NB4 (cell line): ENCODE results near the gene MBD6.
"Not testable (repeated sequence)": the region's sequence is repeated elsewhere in the genome, so short reads cannot be mapped to it uniquely, and the experiment has no call there.

Experiments used
- DNase-seq: peaks from one replicate; pipeline ENCODE4 v3.0.0; 2010; ENCODE audit warnings: low read depth
- H3K4me3 ChIP-seq: one replicate; pipeline ENCODE4 v1.5.1; 2011; ENCODE audit warnings: mild to moderate bottlenecking, low read depth, low read length, moderate library complexity
- MAX ChIP-seq: IDR thresholded peaks from 2 replicates; pipeline ENCODE4 v1.6.1; 2011; ENCODE audit warnings: low read depth, low read length
- MYC ChIP-seq: IDR thresholded peaks from 2 replicates; pipeline ENCODE4 v1.6.1; 2011; ENCODE audit warnings: low read depth, low read length
- POLR2A ChIP-seq: IDR thresholded peaks from 2 replicates; pipeline ENCODE4 v1.6.1; 2011; ENCODE audit warnings: mild to moderate bottlenecking; ENCODE audit not compliant: insufficient read length; ENCODE audit errors: extremely low read depth
- TF ChIP-seq, protein P1 (sequence below): IDR thresholded peaks from one replicate; pipeline ENCODE4 v1.5.1; 2012; ENCODE audit warnings: low read depth, low read length

MBD6 gene

DNA sequence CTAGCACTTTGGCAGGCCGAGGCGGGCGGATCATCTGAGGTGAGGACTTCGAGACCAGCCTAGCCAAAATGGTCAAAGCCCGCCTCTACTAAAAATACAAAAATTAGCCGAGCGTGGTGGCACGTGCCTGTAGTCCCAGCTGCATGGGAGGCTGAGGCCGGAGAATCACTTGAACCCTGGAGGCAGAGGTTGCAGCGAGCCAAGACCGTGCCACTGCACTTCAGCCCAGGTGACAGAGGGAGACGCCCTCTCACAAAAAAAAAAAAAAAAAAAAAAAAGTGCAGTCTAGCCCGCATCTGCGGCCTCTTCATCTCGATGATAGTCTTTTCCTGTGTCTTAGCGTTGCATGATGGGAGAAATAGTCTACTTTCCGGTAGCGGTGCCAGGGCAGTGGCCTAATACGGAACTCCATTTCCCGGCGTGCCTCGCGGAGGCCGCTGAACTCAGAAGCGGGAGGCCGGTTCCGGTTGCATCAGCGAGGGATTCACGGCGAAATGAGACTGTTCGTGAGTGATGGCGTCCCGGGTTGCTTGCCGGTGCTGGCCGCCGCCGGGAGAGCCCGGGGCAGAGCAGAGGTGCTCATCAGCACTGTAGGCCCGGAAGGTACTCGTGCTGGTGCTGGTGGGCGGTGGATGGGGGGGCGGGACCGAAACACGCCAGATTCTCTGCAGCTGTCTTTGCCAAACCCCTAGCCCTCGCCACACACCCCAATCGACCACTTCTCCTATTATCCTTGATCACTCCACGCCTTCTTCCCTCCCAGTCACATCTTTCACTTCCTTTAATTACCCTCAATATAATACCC is 34.8 kb upstream of the MBD6 start, which contains the start of gene MARS1:
Gene MARS1, plus strand, starts transcription at position 472 of the 805 bp plus-strand sequence. Its CDS starts 23 bp downstream, at position 495.
- TF ChIP-seq MAX (peak; percentile 65), POLR2A (peak; percentile 48), MYC (peak; percentile 58)
- TF ChIP-seq, protein P1, sequence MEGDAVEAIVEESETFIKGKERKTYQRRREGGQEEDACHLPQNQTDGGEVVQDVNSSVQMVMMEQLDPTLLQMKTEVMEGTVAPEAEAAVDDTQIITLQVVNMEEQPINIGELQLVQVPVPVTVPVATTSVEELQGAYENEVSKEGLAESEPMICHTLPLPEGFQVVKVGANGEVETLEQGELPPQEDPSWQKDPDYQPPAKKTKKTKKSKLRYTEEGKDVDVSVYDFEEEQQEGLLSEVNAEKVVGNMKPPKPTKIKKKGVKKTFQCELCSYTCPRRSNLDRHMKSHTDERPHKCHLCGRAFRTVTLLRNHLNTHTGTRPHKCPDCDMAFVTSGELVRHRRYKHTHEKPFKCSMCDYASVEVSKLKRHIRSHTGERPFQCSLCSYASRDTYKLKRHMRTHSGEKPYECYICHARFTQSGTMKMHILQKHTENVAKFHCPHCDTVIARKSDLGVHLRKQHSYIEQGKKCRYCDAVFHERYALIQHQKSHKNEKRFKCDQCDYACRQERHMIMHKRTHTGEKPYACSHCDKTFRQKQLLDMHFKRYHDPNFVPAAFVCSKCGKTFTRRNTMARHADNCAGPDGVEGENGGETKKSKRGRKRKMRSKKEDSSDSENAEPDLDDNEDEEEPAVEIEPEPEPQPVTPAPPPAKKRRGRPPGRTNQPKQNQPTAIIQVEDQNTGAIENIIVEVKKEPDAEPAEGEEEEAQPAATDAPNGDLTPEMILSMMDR = peak; percentile 47
- H3K4me3 ChIP-seq = peak within 1 kb of the TSS; percentile 99

DNA sequence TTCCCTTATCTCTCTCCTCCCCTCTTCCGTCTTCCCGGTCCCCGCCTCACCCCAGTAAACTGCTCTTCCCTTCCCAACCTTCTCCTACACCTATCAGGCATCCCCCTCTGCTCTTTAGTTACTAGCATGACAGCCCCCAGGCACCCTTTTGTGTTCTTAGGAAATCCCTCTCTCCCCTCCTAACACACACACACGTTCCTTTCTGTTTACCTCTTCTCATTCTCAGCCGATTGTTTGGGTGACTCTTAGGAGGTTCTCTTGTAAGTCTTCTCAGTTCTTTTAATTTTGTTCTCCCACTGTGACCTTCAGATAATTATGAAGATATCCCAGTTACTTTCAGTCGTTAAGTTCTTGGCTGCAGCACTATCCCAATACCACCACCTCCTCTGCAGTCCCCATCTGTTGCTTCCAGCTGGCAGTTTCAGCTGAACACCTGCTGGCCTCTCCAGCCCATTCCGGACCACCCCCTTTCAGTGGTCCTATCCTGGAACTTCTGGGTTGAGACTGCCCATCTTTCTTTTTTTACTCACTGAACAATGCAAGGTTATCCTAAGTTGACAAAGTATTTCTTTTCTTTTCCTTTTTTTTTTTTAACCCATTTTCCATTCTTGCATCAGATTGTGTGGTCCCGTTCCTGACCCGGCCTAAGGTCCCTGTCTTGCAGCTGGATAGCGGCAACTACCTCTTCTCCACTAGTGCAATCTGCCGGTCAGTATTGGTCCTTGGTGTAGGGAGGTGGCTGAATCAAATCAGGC is 34.0 kb upstream of the MBD6 start:
- no peak for DNase-seq
- peak overlapping the region; percentile 99 for H3K4me3 ChIP-seq
- no peak for TF ChIP-seq MYC
- TF ChIP-seq, protein P1 = no peak
- no peak for TF ChIP-seq MAX
- TF ChIP-seq POLR2A = no peak

More for the DNA sequence above, 34.8 kb upstream of the MBD6 start, which contains the start of gene MARS1:
- DNase-seq = peak; percentile 98

DNA sequence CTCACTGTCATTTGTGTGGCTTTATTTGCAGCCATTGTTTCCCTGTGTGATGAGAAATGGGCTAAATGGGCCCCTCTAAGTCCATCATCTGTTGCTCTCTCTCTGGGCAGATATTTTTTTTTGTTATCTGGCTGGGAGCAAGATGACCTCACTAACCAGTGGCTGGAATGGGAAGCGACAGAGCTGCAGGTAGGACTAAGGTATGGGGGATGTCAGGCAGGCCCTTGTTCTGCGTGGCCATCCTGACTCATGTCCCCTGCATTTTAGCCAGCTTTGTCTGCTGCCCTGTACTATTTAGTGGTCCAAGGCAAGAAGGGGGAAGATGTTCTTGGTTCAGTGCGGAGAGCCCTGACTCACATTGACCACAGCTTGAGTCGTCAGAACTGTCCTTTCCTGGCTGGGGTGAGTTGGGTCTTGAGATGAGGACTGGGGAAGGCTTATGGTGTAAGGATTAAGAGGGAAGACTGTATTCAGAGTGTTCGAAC is 33.4 kb upstream of the MBD6 start:
- DNase-seq = peak; percentile 23
- no peak for TF ChIP-seq MYC
- H3K4me3 ChIP-seq = peak overlapping the region; percentile 99

- TF ChIP-seq MYC (no peak), MAX (no peak), POLR2A (no peak)
- TF ChIP-seq, protein P1 = no peak
- H3K4me3 ChIP-seq = no peak overlapping the region
Measured at GRCh38 chr12:57490126-57490525, 32.5 kb upstream of the MBD6 start.

GRCh38 chr12:57491393-57492280 is 31.0 kb upstream of the MBD6 start:
- TF ChIP-seq, protein P1 = peak; percentile 25
- TF ChIP-seq MAX = no peak
- peak; percentile 27 for DNase-seq
- no peak overlapping the region for H3K4me3 ChIP-seq

More at GRCh38 chr12:57490126-57490525, 32.5 kb upstream of the MBD6 start:
- no peak for DNase-seq

GRCh38 chr12:57495051-57495701 is 27.4 kb upstream of the MBD6 start:
- DNase-seq, H3K4me3 ChIP-seq: not testable (repeated sequence)
